Vagina (tissue), 2 donors: ENCODE results near the gene SDK2.

Experiments
- CTCF ChIP-seq, 3 experiments: fragments of 450-650 bp in 2 of 3; fragments of 200-600 bp in 1 of 3; sonication (generic) in 1 of 3; IDR thresholded peaks; one replicate each; pipeline ENCODE4 v1.5.1; 2017 to 2019; ENCODE audit warnings: antibody characterized with exemption in 3 of 3, mild to moderate bottlenecking in 2 of 3, moderate library complexity in 2 of 3
- POLR2A ChIP-seq, 2 donors: fragments of 450-650 bp; IDR thresholded peaks; one replicate each; pipeline ENCODE4 v1.6.1; 2017; ENCODE audit warnings: antibody characterized with exemption in 2 of 2, mild to moderate bottlenecking in 2 of 2, moderate library complexity in 2 of 2

DNA sequence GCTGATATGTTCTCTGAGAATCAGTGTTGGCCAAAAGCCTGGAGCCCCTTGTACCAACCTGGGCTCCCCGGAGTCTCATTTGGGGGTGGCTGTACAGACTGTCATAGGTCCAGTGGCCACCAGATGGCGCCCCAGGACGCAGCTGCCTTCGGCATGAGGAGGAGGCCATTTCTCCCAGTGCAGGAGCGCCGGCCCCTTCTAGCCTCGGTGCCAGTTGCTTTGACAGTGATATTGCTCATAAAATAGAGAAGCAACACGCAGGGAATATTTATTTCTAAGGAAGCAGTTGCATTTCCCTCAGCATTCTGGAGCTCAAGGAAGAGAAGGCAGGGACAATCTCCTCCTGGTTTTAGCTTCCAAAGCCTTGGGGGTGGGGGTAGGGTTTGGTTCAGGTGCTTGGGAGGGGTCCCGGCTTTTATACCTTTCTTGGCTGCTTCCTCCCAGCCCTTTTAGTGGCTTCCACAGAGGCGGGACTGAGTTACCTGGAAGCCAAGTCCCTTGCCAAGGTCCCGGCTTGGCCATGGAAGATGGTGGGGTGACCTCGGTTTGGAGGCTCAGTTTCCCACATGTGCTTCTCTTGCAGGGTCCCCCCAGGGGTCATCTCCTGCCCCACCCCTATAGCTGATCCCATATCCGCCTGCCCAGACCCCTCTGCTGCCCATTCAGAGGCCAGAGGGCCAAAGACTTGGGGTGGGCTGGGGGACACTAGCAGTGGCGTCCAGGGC is 214.6 kb downstream of the SDK2 start:
- no peak for TF ChIP-seq POLR2A (IDR thresholded peaks at IDR 0.05)
- TF ChIP-seq CTCF (IDR thresholded peaks at IDR 0.05), result peak; percentile 96 to 98 (median 96)
